Spleen (tissue), 11 donors: ENCODE results near the gene BNC2. TPM values are rescaled to one million over a fixed set of nuclear protein-coding genes. Genes with fewer than 3 reads are reported as not detected.

Source experiments
- DNase-seq: peaks from one replicate; pipeline ENCODE4 v3.0.0-alpha.2; 2020
- H3K27ac ChIP-seq, 8 donors: fragments of 200-600 bp; sonication (generic) in 7 of 8; 1 replicate in 4 of 8; 2 replicates in 4 of 8; pipeline versions ENCODE4 v1.5.0 to v1.8.0; 2016 to 2021; ENCODE audit warnings: inconsistent platforms in 4 of 8, mild to moderate bottlenecking in 4 of 8, moderate library complexity in 1 of 8
- H3K27me3 ChIP-seq, 7 donors: fragments of 200-600 bp; sonication (generic) in 6 of 7; replicated peaks in 1 of 7; 1 replicate in 4 of 7; 2 replicates in 3 of 7; pipeline versions ENCODE4 v1.5.0 to v1.8.0; 2016 to 2021; ENCODE audit warnings: inconsistent platforms in 3 of 7, mild to moderate bottlenecking in 1 of 7
- H3K36me3 ChIP-seq, 6 donors: fragments of 200-600 bp; sonication (generic) in 5 of 6; 1 replicate in 4 of 6; 2 replicates in 2 of 6; pipeline versions ENCODE4 v1.5.0 to v1.8.0; 2016 to 2021; ENCODE audit warnings: inconsistent platforms in 2 of 6
- H3K4me1 ChIP-seq, 6 donors: fragments of 200-600 bp; sonication (generic) in 5 of 6; 1 replicate in 3 of 6; 2 replicates in 3 of 6; pipeline versions ENCODE4 v1.5.0 to v1.8.0; 2016 to 2021; ENCODE audit warnings: inconsistent platforms in 3 of 6
- H3K4me3 ChIP-seq, 8 donors: fragments of 200-600 bp; sonication (generic) in 7 of 8; 1 replicate in 4 of 8; 2 replicates in 4 of 8; pipeline versions ENCODE4 v1.5.0 to v1.8.0; 2016 to 2021; ENCODE audit warnings: inconsistent platforms in 4 of 8, mild to moderate bottlenecking in 4 of 8, moderate library complexity in 2 of 8
- H3K9me3 ChIP-seq, 8 donors: fragments of 200-600 bp; sonication (generic) in 7 of 8; 1 replicate in 4 of 8; 2 replicates in 4 of 8; pipeline versions ENCODE4 v1.5.0 to v1.8.0; 2016 to 2021; ENCODE audit warnings: inconsistent platforms in 4 of 8
- CTCF ChIP-seq, 11 experiments: fragments of 200-600 bp in 7 of 11; fragments of 450-650 bp in 4 of 11; sonication (generic) in 4 of 11; IDR thresholded peaks in 8 of 11; conservative IDR thresholded peaks in 3 of 11; 1 replicate in 7 of 11; 2 replicates in 4 of 11; pipeline versions ENCODE4 v1.4.0 to v1.8.0; 2016 to 2021; ENCODE audit warnings: antibody characterized with exemption in 11 of 11, inconsistent platforms in 4 of 11, mild to moderate bottlenecking in 1 of 11
- POLR2A ChIP-seq, 3 donors: fragments of 450-650 bp; IDR thresholded peaks; one replicate each; pipeline ENCODE4 v1.5.1; 2017; ENCODE audit warnings: antibody characterized with exemption in 3 of 3, mild to moderate bottlenecking in 1 of 3
- POLR2AphosphoS5 ChIP-seq, 3 donors: sonication (generic); formaldehyde crosslinking; IDR thresholded peaks; one replicate each; pipeline ENCODE4 v1.5.1; 2017; ENCODE audit warnings: antibody characterized with exemption in 3 of 3
- WGBS, 5 donors: extraction: QIAGEN DNeasy Blood & Tissue Kit in 3 of 5; methylation state at CpG; one replicate each; pipeline versions ENCODE4 v1.1.5 to v1.1.7; 2013 to 2018; 5-methylcytosine and 5-hydroxymethylcytosine counted together
- intact Hi-C: fragments of 100-400 bp; cut with DNase I; formaldehyde crosslinking; loops from one replicate; pipeline ENCODE4 v1.15.0; 2023; ENCODE audit warnings: low total_unique reads
- polyA plus RNA-seq, 3 donors: library from polyadenylated mRNA; stranded (reverse); fragments of 200-250 nt; gene quantifications; one replicate each; pipeline ENCODE4 v1.2.1, GENCODE V29; 2013
- total RNA-seq, 7 donors: library from RNA; depleted of rRNA in 3 of 7; stranded (reverse); fragments of >200 nt in 3 of 7; fragmentation: NEBNext Ultra II Directional in 4 of 7; extraction: Animal tissue kit (Norgen Biotek cat#: 25700) in 4 of 7; gene quantifications; one replicate each; pipeline versions ENCODE4 v1.1.0 to v1.2.1, GENCODE V29; 2016 to 2021
- donor health status: healthy with polysubstance abuse.
- donor health status: DM: no; HTN: no; CAD: no; lungs with moderate emphysema.
- donor health status: DM: no; HTN: no; CAD: no.
- donor health status: Bipolar disorder and iron deficiency.
- donor health status: healthy.
- donor health status: DM: no; HTN: no; CAD: no.
- donor health status: DM: yes; HTN: yes; CAD: no.

Gene BNC2
- total and polyA plus RNA-seq, 10 donors: 0.07 to 4.3 (median 1.3) TPM

DNA sequence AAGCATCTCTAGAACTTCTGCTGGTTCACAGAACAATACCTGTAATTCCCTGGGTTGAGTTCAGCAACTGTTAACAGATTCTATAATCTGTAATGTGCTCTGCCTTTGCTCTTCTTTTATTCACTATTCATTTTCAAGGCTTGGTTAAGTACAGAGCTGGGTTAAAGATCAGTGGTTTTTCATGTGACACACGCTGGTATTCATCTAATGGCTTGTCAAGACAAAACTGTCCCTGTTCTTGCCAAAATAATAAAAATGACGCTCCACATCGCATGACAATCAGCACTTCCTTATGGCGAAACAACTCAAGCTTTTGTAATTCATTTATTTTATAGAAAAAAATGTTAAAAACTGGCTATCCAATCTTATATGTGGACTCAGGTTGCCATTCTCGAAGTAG lies 137.9 kb downstream of the BNC2 start:
- Histone ChIP-seq H3K27me3 (peaks cover 0 to 27% (median 12%) of the 10 kb centered on the region in 7 donors), H3K4me3 (no peak overlapping the region), H3K27ac (no peak overlapping the region), H3K9me3 (no peaks in the 10 kb centered on the region), H3K4me1 (no peaks in the 10 kb centered on the region), H3K36me3 (no peaks in the 10 kb centered on the region)
- DNase-seq: no peak
- intact Hi-C loops: no loop called here
- TF ChIP-seq POLR2AphosphoS5 (IDR thresholded peaks at IDR 0.05): no peak
- TF ChIP-seq POLR2A (IDR thresholded peaks at IDR 0.05): no peak
- no peak for TF ChIP-seq CTCF (IDR thresholded peaks at IDR 0.05 in 8 of 11, conservative IDR thresholded peaks at IDR 0.05 in 3 of 11)
- WGBS, 5 donors: 70 to 88% (median 73%) methylated on average over 5 of the region's 5 CpGs

- no peaks in the 10 kb centered on the region for H3K36me3 ChIP-seq
- H3K27ac ChIP-seq: no peak overlapping the region
- intact Hi-C loops: no loop called here
- TF ChIP-seq CTCF (IDR thresholded peaks at IDR 0.05 in 8 of 11, conservative IDR thresholded peaks at IDR 0.05 in 3 of 11) (no peak), POLR2AphosphoS5 (IDR thresholded peaks at IDR 0.05) (no peak), POLR2A (IDR thresholded peaks at IDR 0.05) (no peak)
- no peak for DNase-seq
- no peaks in the 10 kb centered on the region for H3K9me3 ChIP-seq
- peaks cover 0 to 51% (median 29%) of the 10 kb centered on the region in 7 donors for H3K27me3 ChIP-seq
- WGBS, 5 donors: 67 to 78% (median 74%) methylated on average over 5 of the region's 5 CpGs
- no peak overlapping the region for H3K4me3 ChIP-seq
- peaks cover 0 to 14% (median 5%) of the 10 kb centered on the region in 6 donors for H3K4me1 ChIP-seq
These were observed 140.3 kb downstream of the BNC2 start for GRCh38 chr9:16730162-16730561.

DNA sequence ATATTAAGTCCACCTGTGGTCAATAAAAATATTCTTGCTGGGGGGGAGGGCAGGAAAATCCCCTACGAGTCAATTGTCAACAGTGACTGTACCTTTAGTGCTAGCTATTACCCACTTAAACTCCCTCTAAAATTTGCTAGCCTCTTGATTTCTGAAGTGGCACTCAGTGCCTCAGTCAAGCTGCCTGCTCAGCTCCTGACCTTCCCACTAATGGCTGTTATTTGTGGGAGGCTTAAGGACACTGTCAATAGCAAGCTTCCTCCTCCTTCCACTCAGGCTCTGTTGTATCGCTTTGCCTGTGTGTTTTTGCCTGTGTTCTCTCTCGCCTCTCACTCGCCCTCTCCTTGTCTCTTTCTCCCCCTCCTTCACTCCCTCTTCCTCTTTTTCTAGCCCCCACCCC lies 140.8 kb downstream of the BNC2 start:
- DNase-seq: no peak
- no peak overlapping the region for H3K27ac ChIP-seq
- no peak overlapping the region for H3K4me3 ChIP-seq
- no peaks in the 10 kb centered on the region for H3K36me3 ChIP-seq
- H3K4me1 ChIP-seq: peaks cover 0 to 14% (median 5%) of the 10 kb centered on the region in 6 donors
- TF ChIP-seq POLR2A (IDR thresholded peaks at IDR 0.05): no peak
- H3K9me3 ChIP-seq: no peaks in the 10 kb centered on the region
- intact Hi-C loops: no loop called here
- WGBS, 5 donors: 63 to 72% (median 69%) methylated on average over 4 of the region's 4 CpGs
- peaks cover 0 to 53% (median 30%) of the 10 kb centered on the region in 7 donors for H3K27me3 ChIP-seq

DNA sequence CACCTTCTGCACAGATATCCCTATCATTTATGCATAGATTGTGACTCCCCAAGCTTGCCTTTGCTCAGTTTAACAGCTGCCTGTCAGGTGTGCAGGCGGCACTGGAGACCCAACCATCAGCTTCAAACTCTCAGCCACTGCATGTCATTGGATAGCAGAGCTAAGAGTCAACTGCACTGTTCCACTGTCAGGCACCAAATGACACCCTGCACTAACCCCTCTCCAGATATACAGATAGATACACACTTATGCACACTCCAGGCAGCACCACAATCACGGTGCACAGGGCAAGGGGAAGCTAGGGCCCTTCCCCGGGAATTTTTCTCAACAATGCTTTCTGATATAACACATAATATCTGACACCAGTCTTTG lies 142.3 kb downstream of the BNC2 start:
- no peak overlapping the region for H3K27ac ChIP-seq
- intact Hi-C loops: no loop called here
- no peak for DNase-seq
- no peak overlapping the region for H3K4me3 ChIP-seq
- TF ChIP-seq POLR2A (IDR thresholded peaks at IDR 0.05) (no peak), POLR2AphosphoS5 (IDR thresholded peaks at IDR 0.05) (no peak), CTCF (IDR thresholded peaks at IDR 0.05 in 8 of 11, conservative IDR thresholded peaks at IDR 0.05 in 3 of 11) (no peak)
- peaks cover 0 to 14% (median 5%) of the 10 kb centered on the region in 6 donors for H3K4me1 ChIP-seq
- no peaks in the 10 kb centered on the region for H3K9me3 ChIP-seq
- H3K27me3 ChIP-seq: peaks cover 0 to 59% (median 34%) of the 10 kb centered on the region in 7 donors
- 85 to 93% (median 92%) methylated on average over 3 of the region's 3 CpGs for WGBS, 5 donors
- no peaks in the 10 kb centered on the region for H3K36me3 ChIP-seq
